Neural cell (in vitro differentiated cells): ENCODE results near the gene AIMP1. TPM values are rescaled to one million over a fixed set of nuclear protein-coding genes. Genes with fewer than 3 reads are reported as not detected.

ENCODE experiments used
- H2AFZ ChIP-seq: fragments of 200-600, 300-800 bp; sonication (generic), shearing (Covaris generic); 2 replicates; pipeline ENCODE4 v1.6.0; 2014; ENCODE audit warnings: low read depth, mild to moderate bottlenecking, antibody characterized with exemption, low read length, moderate library complexity
- H3F3A ChIP-seq: fragments of 200-600 bp; shearing (Covaris generic); 2 replicates; pipeline ENCODE4 v1.6.1; 2016; ENCODE audit warnings: mild to moderate bottlenecking, moderate library complexity, mixed read lengths, antibody characterized with exemption, low read length; ENCODE audit not compliant: insufficient read depth, poor library complexity, severe bottlenecking
- H3K27ac ChIP-seq: fragments of 200-600, 300-800 bp; sonication (generic), shearing (Covaris generic); 2 replicates; pipeline ENCODE4 v1.5.1; 2014; ENCODE audit warnings: mild to moderate bottlenecking, low read length, moderate library complexity
- H3K27me3 ChIP-seq: fragments of 300-800, 200-600 bp; sonication (generic), shearing (Covaris generic); 2 replicates; pipeline ENCODE4 v1.6.0; 2014; ENCODE audit warnings: mild to moderate bottlenecking, low read depth, low read length, moderate library complexity; ENCODE audit not compliant: insufficient read depth
- H3K36me3 ChIP-seq: fragments of 300-800, 200-600 bp; sonication (generic), shearing (Covaris generic); 2 replicates; pipeline ENCODE4 v1.5.1; 2014; ENCODE audit warnings: mild to moderate bottlenecking, antibody characterized with exemption, low read length, moderate library complexity; ENCODE audit not compliant: insufficient read depth
- H3K4me2 ChIP-seq: fragments of 300-800, 200-600 bp; sonication (generic), shearing (Covaris generic); 2 replicates; pipeline ENCODE4 v1.6.0; 2014; ENCODE audit warnings: mild to moderate bottlenecking, low read length
- H3K4me3 ChIP-seq: fragments of 300-800, 200-600 bp; sonication (generic), shearing (Covaris generic); 2 replicates; pipeline ENCODE4 v1.5.1; 2014; ENCODE audit warnings: mild to moderate bottlenecking, low read length, moderate library complexity
- H3K79me2 ChIP-seq: fragments of 200-600 bp; shearing (Covaris generic); replicated peaks from 2 replicates; pipeline ENCODE4 v1.6.0; 2014; ENCODE audit warnings: mild to moderate bottlenecking, low read length, moderate library complexity; ENCODE audit not compliant: insufficient read depth
- H3K9ac ChIP-seq: fragments of 300-800, 200-600 bp; sonication (generic), shearing (Covaris generic); 2 replicates; pipeline ENCODE4 v1.6.1; 2016; ENCODE audit warnings: mild to moderate bottlenecking, low read length, mixed read lengths
- H3K9me2 ChIP-seq: fragments of 200-600 bp; shearing (Covaris generic); 2 replicates; pipeline ENCODE4 v1.6.1; 2016; ENCODE audit warnings: mild to moderate bottlenecking, low read length, mixed read lengths; ENCODE audit not compliant: insufficient read depth
- H3K9me3 ChIP-seq: fragments of 200-600, 300-800 bp; sonication (generic), shearing (Covaris generic); 2 replicates; pipeline ENCODE4 v1.6.1; 2016; ENCODE audit warnings: mild to moderate bottlenecking, mixed run types, low read length, moderate library complexity, mixed read lengths
- H4K20me1 ChIP-seq: fragments of 200-600 bp; shearing (Covaris generic); 2 replicates; pipeline ENCODE4 v1.6.1; 2016; ENCODE audit warnings: mild to moderate bottlenecking, mixed run types; ENCODE audit not compliant: insufficient read depth
- CTCF ChIP-seq: fragments of 450-650 bp; IDR thresholded peaks from 2 replicates; pipeline ENCODE4 v1.5.1; 2014; ENCODE audit warnings: antibody characterized with exemption, mild to moderate bottlenecking, moderate library complexity; ENCODE audit not compliant: poor library complexity, severe bottlenecking
- EP300 ChIP-seq: fragments of 450-650 bp; conservative IDR thresholded peaks from 2 replicates; pipeline ENCODE4 v1.6.1; 2014; ENCODE audit warnings: antibody characterized with exemption, mild to moderate bottlenecking, moderate library complexity; ENCODE audit not compliant: poor library complexity, severe bottlenecking
- EZH2 ChIP-seq: fragments of 200-600, 300-800 bp; shearing (Covaris generic), sonication (generic); IDR thresholded peaks from 2 replicates; pipeline ENCODE4 v1.6.1; 2014; ENCODE audit warnings: antibody characterized with exemption, low read length, borderline replicate concordance, mild to moderate bottlenecking; ENCODE audit not compliant: insufficient read depth, poor library complexity, severe bottlenecking
- MXI1 ChIP-seq: fragments of 450-650 bp; conservative IDR thresholded peaks from 2 replicates; pipeline ENCODE4 v1.6.1; 2014; ENCODE audit warnings: antibody characterized with exemption, mild to moderate bottlenecking; ENCODE audit not compliant: poor library complexity, severe bottlenecking
- POLR2AphosphoS5 ChIP-seq: IDR thresholded peaks from 2 replicates; pipeline ENCODE4 v1.6.1; 2012
- RAD21 ChIP-seq: fragments of 450-650 bp; conservative IDR thresholded peaks from 2 replicates; pipeline ENCODE4 v1.6.1; 2014; ENCODE audit warnings: antibody characterized with exemption, mild to moderate bottlenecking, moderate library complexity
- REST ChIP-seq: IDR thresholded peaks from 2 replicates; pipeline ENCODE4 v1.6.1; 2012; ENCODE audit warnings: borderline replicate concordance
- SMC3 ChIP-seq: fragments of 450-650 bp; conservative IDR thresholded peaks from 2 replicates; pipeline ENCODE4 v1.6.1; 2014; ENCODE audit warnings: antibody characterized with exemption, mild to moderate bottlenecking, moderate library complexity; ENCODE audit not compliant: poor library complexity
- TAF1 ChIP-seq: IDR thresholded peaks from 2 replicates; pipeline ENCODE4 v1.6.1; 2012; ENCODE audit warnings: low read depth
- polyA plus RNA-seq: library from polyadenylated mRNA; depleted of rRNA; stranded (reverse); fragments of >200 nt; gene quantifications from 2 replicates; pipeline ENCODE4 v1.2.3, GENCODE V29; 2014

Gene AIMP1
- polyA plus RNA-seq, 1 donor from 2014 or later = 46.5 TPM

- H3K9me3 ChIP-seq = no peaks in the 10 kb centered on the region
- H2AFZ ChIP-seq = no peak overlapping the region
- no peaks in the 10 kb centered on the region for H4K20me1 ChIP-seq
- no peaks in the 10 kb centered on the region for H3K36me3 ChIP-seq
- no peaks in the 10 kb centered on the region for H3K79me2 ChIP-seq
- H3K9me2 ChIP-seq = no peaks in the 10 kb centered on the region
- no peak overlapping the region for H3K4me3 ChIP-seq
- H3F3A ChIP-seq = no peaks in the 10 kb centered on the region
- TF ChIP-seq TAF1 = no peak
- no peak for TF ChIP-seq REST
- no peak for TF ChIP-seq MXI1
- no peak for TF ChIP-seq RAD21
- no peak for TF ChIP-seq CTCF
- no peak for TF ChIP-seq EZH2
- TF ChIP-seq POLR2AphosphoS5 = no peak
- no peak for TF ChIP-seq SMC3
- TF ChIP-seq EP300 = no peak
- no peak overlapping the region for H3K9ac ChIP-seq
- no peak overlapping the region for H3K4me2 ChIP-seq
- H3K27me3 ChIP-seq = no peaks in the 10 kb centered on the region
- no peak overlapping the region for H3K27ac ChIP-seq
Measured at GRCh38 chr4:106344647-106344970, 28.3 kb downstream of the AIMP1 start.

- Histone ChIP-seq H4K20me1 (no peaks in the 10 kb centered on the region), H3K27ac (no peak overlapping the region), H3K4me3 (no peak overlapping the region), H2AFZ (no peak overlapping the region), H3K9me2 (no peaks in the 10 kb centered on the region), H3K4me2 (no peak overlapping the region), H3K36me3 (no peaks in the 10 kb centered on the region), H3K9me3 (no peaks in the 10 kb centered on the region), H3K9ac (no peak overlapping the region), H3K79me2 (no peaks in the 10 kb centered on the region), H3F3A (no peaks in the 10 kb centered on the region), H3K27me3 (no peaks in the 10 kb centered on the region)
- TF ChIP-seq RAD21 (no peak), SMC3 (no peak), POLR2AphosphoS5 (no peak), REST (no peak), TAF1 (no peak), MXI1 (no peak), EZH2 (no peak), EP300 (no peak), CTCF (no peak)
Measured at GRCh38 chr4:106347167-106347566, 30.8 kb downstream of the AIMP1 start.
